AG09309 (cell line): ENCODE results near the gene TMEM63C.

ENCODE experiments used
- DNase-seq: peaks from one replicate; pipeline ENCODE4 v3.0.0-alpha.2; 2010; ENCODE audit warnings: low read depth
- H3K4me3 ChIP-seq: 2 replicates; pipeline ENCODE4 v1.5.1; 2011; ENCODE audit warnings: mild to moderate bottlenecking, low read depth, low read length, moderate library complexity; ENCODE audit not compliant: control insufficient read depth
- CTCF ChIP-seq: IDR thresholded peaks from 2 replicates; pipeline ENCODE4 v1.5.1; 2011; ENCODE audit warnings: mild to moderate bottlenecking, low read depth, low read length, inconsistent platforms; ENCODE audit not compliant: insufficient read depth, control insufficient read depth; ENCODE audit errors: missing control alignments

The TMEM63C gene

GRCh38 chr14:77270361-77271112 is 88.9 kb downstream of the TMEM63C start:
- H3K4me3 ChIP-seq, result no peak overlapping the region
- no peak for TF ChIP-seq CTCF
- no peak for DNase-seq

- TF ChIP-seq CTCF, result no peak
- DNase-seq, result no peak
- H3K4me3 ChIP-seq, result no peak within 1 kb of the TSS
These were observed 89.6 kb downstream of the TMEM63C start, which contains the start of gene NGB for GRCh38 chr14:77271113-77271710. TSS of gene NGB (minus strand) at chr14:77271206. CDS start at chr14:77270937, 269 bp downstream.

GRCh38 chr14:77272261-77272660 is 90.7 kb downstream of the TMEM63C start:
- no peak for DNase-seq
- H3K4me3 ChIP-seq, result no peak overlapping the region
- no peak for TF ChIP-seq CTCF

- TF ChIP-seq CTCF, result no peak
- DNase-seq, result no peak
- H3K4me3 ChIP-seq, result no peak overlapping the region
These were observed 92.2 kb downstream of the TMEM63C start for GRCh38 chr14:77273796-77274195.

- DNase-seq, result no peak
- no peak for TF ChIP-seq CTCF
- H3K4me3 ChIP-seq, result no peak overlapping the region
These were observed 93.5 kb downstream of the TMEM63C start for GRCh38 chr14:77275041-77275580.

GRCh38 chr14:77275601-77276017 is 94.0 kb downstream of the TMEM63C start:
- DNase-seq, result no peak
- TF ChIP-seq CTCF, result no peak

More at GRCh38 chr14:77275601-77276017, 94.0 kb downstream of the TMEM63C start:
- H3K4me3 ChIP-seq, result no peak overlapping the region
